GM10847 (cell line): ENCODE results near the gene PIGP.

Source experiments
- POLR2A ChIP-seq: IDR thresholded peaks from 2 replicates; pipeline ENCODE4 v1.6.1; 2011; ENCODE audit not compliant: insufficient read length; ENCODE audit errors: extremely low read depth

Gene PIGP

GRCh38 chr21:37072988-37073416, at the start of gene PIGP, which contains the start of gene TTC3:
PIGP (minus strand) TSS chr21:37073071; CDS start chr21:37072515, 556 bp downstream.
TTC3 (plus strand) TSS chr21:37073254; CDS start chr21:37087258, 14,004 bp downstream.
- TF ChIP-seq POLR2A, result peak; percentile 84

GRCh38 chr21:37119421-37120218, 46.7 kb upstream of the PIGP start:
- no peak for TF ChIP-seq POLR2A

GRCh38 chr21:37118187-37118826, 45.4 kb upstream of the PIGP start:
- TF ChIP-seq POLR2A, result no peak

GRCh38 chr21:37117204-37117603, 44.3 kb upstream of the PIGP start:
- TF ChIP-seq POLR2A, result no peak

GRCh38 chr21:37106998-37107397, 34.1 kb upstream of the PIGP start:
- TF ChIP-seq POLR2A, result no peak

GRCh38 chr21:37101384-37101783, 28.5 kb upstream of the PIGP start:
- no peak for TF ChIP-seq POLR2A

GRCh38 chr21:37100316-37100715, 27.4 kb upstream of the PIGP start:
- TF ChIP-seq POLR2A, result no peak

GRCh38 chr21:37098751-37099150, 25.9 kb upstream of the PIGP start:
- no peak for TF ChIP-seq POLR2A

GRCh38 chr21:37095821-37096220, 22.9 kb upstream of the PIGP start:
- no peak for TF ChIP-seq POLR2A

- TF ChIP-seq POLR2A, result no peak
Measured at GRCh38 chr21:37093977-37094376, 21.1 kb upstream of the PIGP start.

- no peak for TF ChIP-seq POLR2A
Measured at GRCh38 chr21:37088186-37088735, 15.4 kb upstream of the PIGP start.

- no peak for TF ChIP-seq POLR2A
Measured at GRCh38 chr21:37087188-37087587, 14.3 kb upstream of the PIGP start.

- no peak for TF ChIP-seq POLR2A
Measured at GRCh38 chr21:37085726-37086125, 12.9 kb upstream of the PIGP start.

GRCh38 chr21:37082856-37083528, 10.1 kb upstream of the PIGP start:
- TF ChIP-seq POLR2A, result no peak

- no peak for TF ChIP-seq POLR2A
Measured at GRCh38 chr21:37082375-37082774, 9.5 kb upstream of the PIGP start.
